H1 (cell line): ENCODE results near the gene RFPL3. TPM values are rescaled to one million over a fixed set of nuclear protein-coding genes. Genes with fewer than 3 reads are reported as not detected.

Experiments used
- CBX5 ChIP-seq: fragments of 300-800, 300-1000 bp; sonication (generic); IDR thresholded peaks from 2 replicates; pipeline ENCODE4 v1.7.1; 2016; ENCODE audit warnings: antibody characterized with exemption, low read length, low read depth
- KDM1A ChIP-seq: fragments of 200-600, 300-600 bp; sonication (generic); IDR thresholded peaks from 2 replicates; pipeline ENCODE4 v1.7.1; 2016; ENCODE audit warnings: mild to moderate bottlenecking, low read length, borderline replicate concordance
- MAFK ChIP-seq: IDR thresholded peaks from 2 replicates; pipeline ENCODE4 v1.6.1; 2012; ENCODE audit warnings: low read depth, mild to moderate bottlenecking, improper control_type of control experiment, low read length
- NANOG ChIP-seq: IDR thresholded peaks from 2 replicates; pipeline ENCODE4 v1.6.1; 2011; ENCODE audit warnings: low read length, low read depth, mild to moderate bottlenecking, inconsistent platforms; ENCODE audit not compliant: insufficient read depth, poor library complexity, severe bottlenecking
- SIN3A ChIP-seq, 2 experiments: IDR thresholded peaks in 1 of 2; conservative IDR thresholded peaks in 1 of 2; 2 replicates each; pipeline ENCODE4 v1.6.1; 2011 to 2012; ENCODE audit warnings: low read length in 2 of 2, improper control_type of control experiment in 1 of 2, low read depth in 1 of 2, mild to moderate bottlenecking in 1 of 2
- polyA plus RNA-seq, 7 experiments: library from polyadenylated mRNA; depleted of rRNA in 3 of 7; stranded (reverse) in 5 of 7; unstranded in 2 of 7; fragments of >200 nt in 5 of 7; fragments of 200-250 nt in 2 of 7; gene quantifications; 1 replicate in 5 of 7; 2 replicates in 1 of 7; 4 replicates in 1 of 7; pipeline versions ENCODE4 v1.2.1 to v1.2.3, GENCODE V29; 2011 to 2013; ENCODE audit warnings: missing spikeins in 2 of 7, mixed read lengths in 2 of 7
- total RNA-seq: library from RNA; stranded (reverse); fragmentation: NEBNext Ultra II Directional; extraction: Animal tissue kit (Norgen Biotek cat#: 25700); gene quantifications from 2 replicates; pipeline ENCODE4 v1.2.1, GENCODE V29; 2021
- TF ChIP-seq, protein P1 (sequence below), 3 experiments: IDR thresholded peaks; 1 replicate in 2 of 3; 2 replicates in 1 of 3; pipeline versions ENCODE4 v1.5.1 to v1.6.1; 2011; ENCODE audit warnings: low read length in 3 of 3, mild to moderate bottlenecking in 3 of 3, inconsistent platforms in 2 of 3, low read depth in 1 of 3, moderate library complexity in 1 of 3; ENCODE audit not compliant: insufficient read depth in 1 of 3; ENCODE audit errors: control extremely low read depth in 1 of 3
- TF ChIP-seq, protein P2 (sequence below): IDR thresholded peaks from 2 replicates; pipeline ENCODE4 v1.6.1; 2012; ENCODE audit warnings: low read length, inconsistent platforms

RFPL3 gene
- total and polyA plus RNA-seq, 2 of the 8 experiments (the other 6 are each of a cell fraction or from before 2014, with no cell fraction given), result 0.08 to 0.24 TPM

DNA sequence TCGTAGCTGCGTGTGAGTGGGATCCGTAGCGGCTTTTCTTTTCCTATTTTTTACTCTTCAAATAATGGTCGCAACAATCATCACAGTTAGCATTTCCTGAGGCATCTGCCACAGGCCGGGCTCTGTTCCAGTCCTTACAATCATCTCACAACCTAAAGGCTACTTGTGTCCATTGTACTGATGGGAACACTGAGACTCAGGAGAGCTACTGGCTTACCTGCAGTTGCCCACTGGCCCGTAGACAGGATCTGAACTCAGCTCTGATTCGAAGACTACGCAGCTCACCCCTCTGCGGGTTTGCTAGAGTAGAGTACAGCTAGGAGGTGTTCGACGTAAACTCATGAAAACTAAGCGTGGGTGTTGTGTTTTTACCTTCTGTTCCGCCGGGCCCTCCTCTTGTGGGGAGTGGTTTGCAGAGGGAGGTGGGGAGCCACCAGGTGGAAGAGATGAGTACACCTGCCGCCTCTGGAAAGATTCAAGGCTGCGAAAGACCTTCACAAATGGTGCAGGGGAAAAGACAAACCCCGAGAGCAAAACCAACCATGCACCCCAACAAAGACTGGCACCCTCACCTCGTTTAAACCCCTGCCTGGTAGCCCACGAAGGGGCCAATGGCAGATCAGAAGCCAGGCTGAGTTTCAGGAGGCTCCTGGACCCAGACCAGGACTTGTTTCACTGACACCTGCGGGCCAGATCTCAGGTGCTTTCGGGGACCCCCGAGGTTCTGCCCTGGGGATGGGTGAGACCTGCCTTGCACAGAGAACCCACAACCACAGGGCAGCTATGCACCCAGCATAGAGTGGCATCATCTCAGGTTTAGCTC lies 18.3 kb upstream of the RFPL3 start (continued):
- no peak for TF ChIP-seq NANOG
- no peak for TF ChIP-seq CBX5
- peak; percentile 96 for TF ChIP-seq KDM1A
- TF ChIP-seq, protein P1, sequence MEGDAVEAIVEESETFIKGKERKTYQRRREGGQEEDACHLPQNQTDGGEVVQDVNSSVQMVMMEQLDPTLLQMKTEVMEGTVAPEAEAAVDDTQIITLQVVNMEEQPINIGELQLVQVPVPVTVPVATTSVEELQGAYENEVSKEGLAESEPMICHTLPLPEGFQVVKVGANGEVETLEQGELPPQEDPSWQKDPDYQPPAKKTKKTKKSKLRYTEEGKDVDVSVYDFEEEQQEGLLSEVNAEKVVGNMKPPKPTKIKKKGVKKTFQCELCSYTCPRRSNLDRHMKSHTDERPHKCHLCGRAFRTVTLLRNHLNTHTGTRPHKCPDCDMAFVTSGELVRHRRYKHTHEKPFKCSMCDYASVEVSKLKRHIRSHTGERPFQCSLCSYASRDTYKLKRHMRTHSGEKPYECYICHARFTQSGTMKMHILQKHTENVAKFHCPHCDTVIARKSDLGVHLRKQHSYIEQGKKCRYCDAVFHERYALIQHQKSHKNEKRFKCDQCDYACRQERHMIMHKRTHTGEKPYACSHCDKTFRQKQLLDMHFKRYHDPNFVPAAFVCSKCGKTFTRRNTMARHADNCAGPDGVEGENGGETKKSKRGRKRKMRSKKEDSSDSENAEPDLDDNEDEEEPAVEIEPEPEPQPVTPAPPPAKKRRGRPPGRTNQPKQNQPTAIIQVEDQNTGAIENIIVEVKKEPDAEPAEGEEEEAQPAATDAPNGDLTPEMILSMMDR (IDR thresholded peaks at IDR 0.05; ENCODE audit: control extremely low read depth in 1 of 3, insufficient read depth in 1 of 3, low read depth in 1 of 3, low read length in 3 of 3), result peak in 1 of 3 experiments; percentile 7; a peak in 2 of 4 replicates
- TF ChIP-seq SIN3A (conservative IDR thresholded peaks at IDR 0.05 in 1 of 2, IDR thresholded peaks at IDR 0.05 in 1 of 2; ENCODE audit: low read depth in 1 of 2, low read length in 2 of 2), result no peak
- TF ChIP-seq, protein P2, sequence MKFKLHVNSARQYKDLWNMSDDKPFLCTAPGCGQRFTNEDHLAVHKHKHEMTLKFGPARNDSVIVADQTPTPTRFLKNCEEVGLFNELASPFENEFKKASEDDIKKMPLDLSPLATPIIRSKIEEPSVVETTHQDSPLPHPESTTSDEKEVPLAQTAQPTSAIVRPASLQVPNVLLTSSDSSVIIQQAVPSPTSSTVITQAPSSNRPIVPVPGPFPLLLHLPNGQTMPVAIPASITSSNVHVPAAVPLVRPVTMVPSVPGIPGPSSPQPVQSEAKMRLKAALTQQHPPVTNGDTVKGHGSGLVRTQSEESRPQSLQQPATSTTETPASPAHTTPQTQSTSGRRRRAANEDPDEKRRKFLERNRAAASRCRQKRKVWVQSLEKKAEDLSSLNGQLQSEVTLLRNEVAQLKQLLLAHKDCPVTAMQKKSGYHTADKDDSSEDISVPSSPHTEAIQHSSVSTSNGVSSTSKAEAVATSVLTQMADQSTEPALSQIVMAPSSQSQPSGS, result no peak
- TF ChIP-seq MAFK, result no peak
